Hematopoietic multipotent progenitor cell treated with erythropoietin and hydrocortisone succinate and interleukin-3 and kit ligand, for 6 days (in vitro differentiated cells): ENCODE data around the gene AIG1.

Source experiments
- DNase-seq: peaks from one replicate; pipeline ENCODE4 v3.0.0-alpha.2; 2015

AIG1 gene

GRCh38 chr6:143098054-143098671 lies 37.5 kb downstream of the AIG1 start:
- DNase-seq, result peak; percentile 33

- DNase-seq, result no peak
These were observed 39.0 kb downstream of the AIG1 start for GRCh38 chr6:143099647-143100046.

GRCh38 chr6:143100429-143100828 lies 39.7 kb downstream of the AIG1 start:
- no peak for DNase-seq

- no peak for DNase-seq
These were observed 43.2 kb downstream of the AIG1 start for GRCh38 chr6:143103916-143104315.

- DNase-seq, result no peak
These were observed 46.8 kb downstream of the AIG1 start for GRCh38 chr6:143107440-143107839.

GRCh38 chr6:143107911-143108761 lies 47.4 kb downstream of the AIG1 start:
- DNase-seq, result no peak

GRCh38 chr6:143109196-143109595 lies 48.5 kb downstream of the AIG1 start:
- no peak for DNase-seq

- no peak for DNase-seq
These were observed 49.9 kb downstream of the AIG1 start for GRCh38 chr6:143110572-143110971.

- DNase-seq, result no peak
These were observed 50.3 kb downstream of the AIG1 start for GRCh38 chr6:143110996-143111395.

GRCh38 chr6:143111443-143111842 lies 50.8 kb downstream of the AIG1 start:
- DNase-seq, result no peak

GRCh38 chr6:143112084-143112768 lies 51.5 kb downstream of the AIG1 start:
- no peak for DNase-seq

- DNase-seq, result no peak
These were observed 52.1 kb downstream of the AIG1 start for GRCh38 chr6:143112837-143113236.

- no peak for DNase-seq
These were observed 55.0 kb downstream of the AIG1 start for GRCh38 chr6:143115728-143116127.

- DNase-seq, result peak; percentile 75
These were observed 56.4 kb downstream of the AIG1 start for GRCh38 chr6:143117108-143117507.

GRCh38 chr6:143119260-143119659 lies 58.6 kb downstream of the AIG1 start:
- DNase-seq, result no peak

GRCh38 chr6:143123081-143123480 lies 62.4 kb downstream of the AIG1 start:
- no peak for DNase-seq

- DNase-seq, result no peak
These were observed 63.3 kb downstream of the AIG1 start for GRCh38 chr6:143123941-143124340.

- DNase-seq, result no peak
These were observed 64.8 kb downstream of the AIG1 start for GRCh38 chr6:143125455-143125854.

- DNase-seq, result no peak
These were observed 65.3 kb downstream of the AIG1 start for GRCh38 chr6:143125864-143126573.

GRCh38 chr6:143126574-143126941 lies 65.9 kb downstream of the AIG1 start:
- DNase-seq, result no peak

GRCh38 chr6:143127941-143128680 lies 67.4 kb downstream of the AIG1 start:
- no peak for DNase-seq

GRCh38 chr6:143128681-143129015 lies 68.0 kb downstream of the AIG1 start:
- no peak for DNase-seq

GRCh38 chr6:143130928-143131327 lies 70.2 kb downstream of the AIG1 start:
- DNase-seq, result no peak
